GM18951 (cell line): ENCODE measurements around the gene BTBD2.

Experiments
- POLR2A ChIP-seq: IDR thresholded peaks from 4 replicates; pipeline ENCODE4 v1.6.1; 2011; ENCODE audit warnings: mild to moderate bottlenecking; ENCODE audit not compliant: insufficient read length, insufficient read depth; ENCODE audit errors: extremely low read depth
- in situ Hi-C: fragments of 300-500 bp; cut with MboI; formaldehyde crosslinking; loops from one replicate; pipeline ENCODE4 v1.12.0; 2022; ENCODE audit warnings: low sequenced_read_pairs, mixed read lengths, inconsistent platforms; ENCODE audit not compliant: unreplicated experiment

The BTBD2 gene

GRCh38 chr19:2015608-2015950 lies at the start of gene BTBD2:
Gene BTBD2 (minus strand): TSS chr19:2015714. CDS start chr19:2015703, 11 bp downstream.
- TF ChIP-seq POLR2A, result peak; percentile 48
- in situ Hi-C loops, result no loop called here

GRCh38 chr19:2064788-2065524 lies 49.4 kb upstream of the BTBD2 start:
- TF ChIP-seq POLR2A, result no peak
- in situ Hi-C loops, result no loop called here

DNA sequence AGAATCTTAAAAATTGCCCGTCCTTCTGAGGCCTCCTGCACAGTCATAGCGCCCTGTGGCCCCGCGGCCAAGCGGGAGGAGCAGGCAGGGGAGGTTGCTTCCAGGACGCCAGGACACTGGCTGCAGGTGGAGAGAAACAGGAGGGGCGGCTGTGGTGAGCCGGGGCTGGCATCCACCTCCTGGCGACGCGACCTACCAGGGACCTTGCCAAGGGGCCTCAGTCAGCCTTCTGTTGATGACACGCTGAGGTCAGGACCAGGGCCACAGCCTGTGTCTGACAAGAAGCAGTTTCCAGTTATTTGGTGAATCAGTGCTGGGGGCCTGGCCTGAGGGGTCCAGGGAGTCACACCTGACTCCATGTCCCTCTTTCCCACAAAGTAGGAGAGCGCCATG lies 48.9 kb upstream of the BTBD2 start:
- no peak for TF ChIP-seq POLR2A
- in situ Hi-C loops, result no loop called here

- in situ Hi-C loops, result no loop called here
- no peak for TF ChIP-seq POLR2A
These were observed 48.3 kb upstream of the BTBD2 start for GRCh38 chr19:2063824-2064223.

- no peak for TF ChIP-seq POLR2A
- in situ Hi-C loops, result no loop called here
These were observed 47.3 kb upstream of the BTBD2 start for GRCh38 chr19:2062770-2063169.

- no peak for TF ChIP-seq POLR2A
- in situ Hi-C loops, result no loop called here
These were observed 46.8 kb upstream of the BTBD2 start for GRCh38 chr19:2062389-2062729.

- in situ Hi-C loops, result no loop called here
These were observed 46.2 kb upstream of the BTBD2 start for GRCh38 chr19:2061495-2062388.

DNA sequence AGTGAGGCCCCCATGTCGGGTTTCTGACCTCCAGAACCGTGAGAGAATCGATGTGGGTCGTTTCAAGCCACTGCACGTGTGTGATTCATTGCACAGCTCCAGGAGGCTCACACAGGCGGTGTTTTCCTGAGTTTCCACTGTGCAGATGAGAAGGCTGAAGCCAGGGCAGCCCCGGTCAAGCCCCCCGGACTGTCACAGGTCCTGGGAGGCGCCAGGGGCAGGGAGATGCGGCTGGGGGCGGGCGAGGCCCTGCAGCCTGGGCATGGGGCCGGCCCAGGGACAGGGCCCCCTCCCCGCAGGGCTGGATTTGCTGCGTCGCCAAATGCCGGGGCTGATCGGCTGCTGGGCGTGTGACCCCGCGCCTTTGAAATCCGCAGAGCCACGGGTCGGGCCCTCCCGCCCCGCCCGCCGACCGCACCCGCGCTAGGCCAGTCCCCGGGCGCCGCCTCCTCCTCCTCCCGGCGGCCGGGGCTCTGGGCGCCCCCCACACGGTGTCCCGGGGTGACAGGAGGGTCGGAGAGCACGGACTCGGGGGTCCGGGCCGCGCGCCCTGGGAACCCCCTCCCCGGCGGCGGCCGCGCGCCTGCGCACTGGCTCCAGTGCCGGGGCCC lies 45.5 kb upstream of the BTBD2 start:
- peak; percentile 60 for TF ChIP-seq POLR2A

More at GRCh38 chr19:2061495-2062388, 46.2 kb upstream of the BTBD2 start:
- TF ChIP-seq POLR2A, result peak; percentile 71

GRCh38 chr19:2059422-2060201 lies 44.1 kb upstream of the BTBD2 start:
- TF ChIP-seq POLR2A, result no peak
- in situ Hi-C loops, result no loop called here

More for the DNA sequence above, 45.5 kb upstream of the BTBD2 start:
- in situ Hi-C loops, result no loop called here

GRCh38 chr19:2058570-2059421 lies 43.3 kb upstream of the BTBD2 start:
- no peak for TF ChIP-seq POLR2A
- in situ Hi-C loops, result no loop called here

DNA sequence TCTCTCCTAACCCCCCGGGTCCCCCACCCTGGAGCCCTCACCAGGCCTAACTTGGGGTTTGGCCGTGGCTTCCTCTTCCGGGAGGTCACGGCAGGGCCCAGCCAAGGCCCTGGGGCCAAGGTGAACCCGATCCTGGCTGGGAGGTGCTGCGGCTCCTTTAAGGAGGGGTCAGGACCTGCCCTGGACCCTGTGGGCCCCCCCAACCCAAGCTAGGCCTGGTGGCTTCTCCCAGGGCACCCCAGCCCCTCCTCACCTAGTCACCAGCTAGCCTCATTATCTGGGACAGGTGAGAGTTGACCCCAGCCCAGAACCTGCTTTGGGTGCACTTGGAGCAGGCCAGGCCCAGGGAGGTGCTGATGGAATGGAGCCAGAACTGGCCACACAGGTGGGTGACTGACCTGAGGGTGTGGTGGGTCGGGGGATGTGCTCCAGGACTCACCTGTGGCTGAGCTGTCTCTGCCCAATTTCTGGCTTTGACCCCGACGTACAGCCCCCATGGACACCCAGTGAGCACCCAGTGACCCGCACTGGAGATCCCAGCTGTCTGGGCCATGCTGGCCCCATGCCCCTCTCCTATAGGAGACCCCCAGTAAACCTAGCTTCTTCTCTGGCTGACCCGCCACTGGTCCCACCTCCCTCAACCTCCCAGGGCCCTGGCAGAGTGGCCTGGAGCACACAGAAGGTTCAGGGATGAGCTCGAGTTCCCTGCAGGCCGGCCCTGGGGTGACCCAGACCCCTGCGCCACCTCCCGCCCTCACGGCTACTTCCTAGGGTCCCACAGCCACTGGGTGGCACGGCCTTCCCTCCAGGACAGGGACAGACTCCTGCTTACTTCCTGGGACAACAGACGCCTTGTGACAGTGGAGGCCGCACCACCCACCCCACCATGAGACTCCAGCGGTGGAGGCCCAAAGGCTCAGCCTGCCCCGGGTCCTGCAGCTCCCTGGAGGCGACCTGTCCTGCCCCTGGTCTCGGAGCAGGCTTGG lies 42.3 kb upstream of the BTBD2 start:
- no peak for TF ChIP-seq POLR2A
- in situ Hi-C loops, result no loop called here
